Left ventricle myocardium inferior (tissue), 1 donor: ENCODE results near the gene MKRN1. TPM values are rescaled to one million over a fixed set of nuclear protein-coding genes. Genes with fewer than 3 reads are reported as not detected.
A peak's percentile ranks its signal among the peaks of the same experiment; 100 is the strongest.

ENCODE experiments used
- DNase-seq: peaks from one replicate; pipeline ENCODE4 v3.0.0-alpha.2; 2020
- H3K27ac ChIP-seq: fragments of 200-600 bp; replicated peaks from 2 replicates; pipeline ENCODE4 v1.8.0; 2021
- H3K27me3 ChIP-seq: fragments of 200-600 bp; 2 replicates; pipeline ENCODE4 v1.8.0; 2021; ENCODE audit warnings: low read depth
- H3K36me3 ChIP-seq: fragments of 200-600 bp; 2 replicates; pipeline ENCODE4 v1.8.0; 2021
- H3K4me1 ChIP-seq: fragments of 200-600 bp; 2 replicates; pipeline ENCODE4 v1.8.0; 2021
- H3K4me3 ChIP-seq: fragments of 200-600 bp; 2 replicates; pipeline ENCODE4 v1.8.0; 2021; ENCODE audit warnings: mild to moderate bottlenecking, moderate library complexity
- H3K9me3 ChIP-seq: fragments of 200-600 bp; replicated peaks from 2 replicates; pipeline ENCODE4 v1.8.0; 2021
- CTCF ChIP-seq: fragments of 200-600 bp; IDR thresholded peaks from 2 replicates; pipeline ENCODE4 v1.8.0; 2021; ENCODE audit warnings: antibody characterized with exemption, mild to moderate bottlenecking, borderline replicate concordance
- intact Hi-C: fragments of 100-400 bp; cut with micrococcal nuclease; formaldehyde crosslinking; loops from one replicate; pipeline ENCODE4 v1.11.0; 2022
- total RNA-seq: library from RNA; stranded (reverse); fragmentation: NEBNext Ultra II Directional; extraction: Animal tissue kit (Norgen Biotek cat#: 25700); gene quantifications from one replicate; pipeline ENCODE4 v1.2.1, GENCODE V29; 2021
- donor health status: DM: no; HTN: yes; CAD: no; lungs with severe emphysema.

The MKRN1 gene
- total RNA-seq, 1 donor from 2014 or later, result 90.0 TPM

DNA sequence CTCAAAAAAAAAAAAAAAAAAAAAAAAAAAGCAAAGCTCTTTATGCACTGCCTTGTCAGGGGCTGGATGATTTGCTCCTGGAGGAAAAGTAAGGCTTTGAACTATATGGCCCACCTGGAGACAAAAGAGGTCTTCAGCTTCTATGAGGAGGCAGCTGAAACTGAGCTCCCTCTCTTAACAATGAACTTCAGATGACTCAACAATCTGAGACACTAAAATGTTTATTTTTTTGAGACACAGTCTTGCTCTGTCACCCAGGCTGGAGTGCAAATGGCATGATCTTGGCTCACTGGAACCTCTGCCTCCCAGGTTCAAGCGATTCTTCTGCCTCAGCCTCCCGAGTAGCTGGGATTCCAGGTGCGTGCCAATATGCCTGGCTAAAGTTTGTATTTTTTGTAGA is 38.7 kb downstream of the MKRN1 start:
- Histone ChIP-seq H3K36me3 (no peaks in the 10 kb centered on the region), H3K27ac (no peak overlapping the region), H3K4me3 (no peak overlapping the region), H3K27me3 (peaks cover 2% of the 10 kb centered on the region), H3K9me3 (no peaks in the 10 kb centered on the region), H3K4me1 (peaks cover under 1% of the 10 kb centered on the region)
- no peak for TF ChIP-seq CTCF
- no peak for DNase-seq
- intact Hi-C loops, result no loop called here

GRCh38 chr7:140439359-140439758 is 39.9 kb downstream of the MKRN1 start:
- TF ChIP-seq CTCF, result no peak
- DNase-seq, result no peak
- Histone ChIP-seq H3K27ac (no peak overlapping the region), H3K36me3 (no peaks in the 10 kb centered on the region), H3K4me1 (peaks cover 4% of the 10 kb centered on the region), H3K4me3 (no peak overlapping the region), H3K9me3 (no peaks in the 10 kb centered on the region), H3K27me3 (peaks cover 10% of the 10 kb centered on the region)
- intact Hi-C loops, result no loop called here

- peaks cover 4% of the 10 kb centered on the region for H3K4me1 ChIP-seq
- no peak for TF ChIP-seq CTCF
- intact Hi-C loops, result no loop called here
- no peaks in the 10 kb centered on the region for H3K36me3 ChIP-seq
- peak overlapping the region; percentile 57 for H3K4me3 ChIP-seq
- no peaks in the 10 kb centered on the region for H3K9me3 ChIP-seq
- peaks cover 10% of the 10 kb centered on the region for H3K27me3 ChIP-seq
- H3K27ac ChIP-seq, result no peak overlapping the region
- peak; percentile 18 for DNase-seq
Measured at GRCh38 chr7:140435252-140435895, 43.9 kb downstream of the MKRN1 start.

- Histone ChIP-seq H3K27ac (no peak overlapping the region), H3K4me3 (no peak overlapping the region), H3K4me1 (peaks cover 4% of the 10 kb centered on the region), H3K9me3 (no peaks in the 10 kb centered on the region), H3K27me3 (peaks cover 15% of the 10 kb centered on the region), H3K36me3 (no peaks in the 10 kb centered on the region)
- no peak for TF ChIP-seq CTCF
- intact Hi-C loops, result no loop called here
- DNase-seq, result no peak
Measured at GRCh38 chr7:140433396-140433795, 45.9 kb downstream of the MKRN1 start.

DNA sequence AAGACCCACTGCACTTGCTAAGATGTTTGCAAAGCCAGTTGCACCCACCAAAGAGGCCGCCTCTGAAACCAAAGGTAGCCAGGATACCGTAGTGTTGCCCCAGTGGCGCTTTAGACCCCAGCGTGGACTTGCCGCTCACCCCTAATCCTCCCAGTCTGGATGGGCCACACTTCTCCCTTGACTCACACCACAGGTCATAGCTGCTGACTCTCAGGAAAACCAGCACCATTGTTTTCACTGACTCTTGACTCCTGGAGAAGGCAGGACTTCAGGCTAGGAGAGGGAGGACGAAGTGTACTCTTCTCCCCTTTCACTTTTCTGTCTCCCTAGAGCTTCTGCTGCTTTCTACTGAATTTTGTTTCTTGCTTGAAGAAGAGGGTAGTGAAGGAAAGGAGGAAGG is 53.2 kb downstream of the MKRN1 start:
- no peak for DNase-seq
- Histone ChIP-seq H3K27me3 (peaks cover 16% of the 10 kb centered on the region), H3K36me3 (no peaks in the 10 kb centered on the region), H3K27ac (no peak overlapping the region), H3K9me3 (no peaks in the 10 kb centered on the region), H3K4me3 (no peak overlapping the region), H3K4me1 (peaks cover 9% of the 10 kb centered on the region)
- intact Hi-C loops, result no loop called here
- TF ChIP-seq CTCF, result no peak
